Heart right ventricle (tissue), 16 donors: ENCODE results near the gene UNC13B. TPM values are rescaled to one million over a fixed set of nuclear protein-coding genes. Genes with fewer than 3 reads are reported as not detected.

Experiments used
- ATAC-seq, 8 donors: fragments of 200-7000 bp; cut with Tn5 transposase; one replicate each; pipeline ENCODE4 v1.9.1; 2020; ENCODE audit warnings: mild to moderate bottlenecking in 8 of 8, moderate library complexity in 8 of 8, moderate number of reproducible peaks in 1 of 8
- DNase-seq, 2 donors: peaks; one replicate each; pipeline ENCODE4 v3.0.0-alpha.2; 2020
- H3K27ac ChIP-seq, 10 donors: fragments of 200-600 bp; sonication (generic) in 2 of 10; one replicate each; pipeline versions ENCODE4 v1.5.0 to v1.8.0; 2020 to 2022; ENCODE audit warnings: mild to moderate bottlenecking in 3 of 10
- H3K27me3 ChIP-seq, 7 donors: fragments of 200-600 bp; one replicate each; pipeline ENCODE4 v1.8.0; 2021 to 2022; ENCODE audit warnings: mild to moderate bottlenecking in 2 of 7
- H3K36me3 ChIP-seq, 9 donors: fragments of 200-600 bp; sonication (generic) in 1 of 9; one replicate each; pipeline versions ENCODE4 v1.5.0 to v1.8.0; 2020 to 2022; ENCODE audit warnings: mild to moderate bottlenecking in 2 of 9
- H3K4me1 ChIP-seq, 9 donors: fragments of 200-600 bp; sonication (generic) in 1 of 9; one replicate each; pipeline versions ENCODE4 v1.5.0 to v1.8.0; 2020 to 2022; ENCODE audit warnings: mild to moderate bottlenecking in 4 of 9
- H3K4me3 ChIP-seq, 10 donors: fragments of 200-600 bp; sonication (generic) in 2 of 10; one replicate each; pipeline versions ENCODE4 v1.5.0 to v1.8.0; 2020 to 2022; ENCODE audit warnings: mild to moderate bottlenecking in 7 of 10, moderate library complexity in 2 of 10
- H3K9me3 ChIP-seq, 11 donors: fragments of 200-600 bp in 10 of 11; sonication (generic) in 2 of 11; one replicate each; pipeline versions ENCODE4 v1.5.0 to v1.8.0; 2013 to 2022; ENCODE audit warnings: mild to moderate bottlenecking in 2 of 11, control low read depth in 1 of 11, moderate library complexity in 1 of 11
- WGBS, 2 donors: extraction: QIAGEN DNeasy Blood & Tissue Kit; methylation state at CpG; one replicate each; pipeline ENCODE4 v1.1.7; 2013; ENCODE audit warnings: inconsistent platforms in 1 of 2; 5-methylcytosine and 5-hydroxymethylcytosine counted together
- intact Hi-C, 10 donors: fragments of 100-400 bp; cut with DNase I; formaldehyde crosslinking; loops; one replicate each; pipeline versions ENCODE4 v1.11.1 to v1.14.2; 2022
- polyA plus RNA-seq, 2 donors: library from polyadenylated mRNA; stranded (reverse); fragments of 200-250 nt; gene quantifications; one replicate each; pipeline ENCODE4 v1.2.3, GENCODE V29; 2013
- total RNA-seq, 10 donors: library from RNA; stranded (reverse); fragmentation: NEBNext Ultra II Directional in 3 of 10; extraction: Animal tissue kit (Norgen Biotek cat#: 25700) in 3 of 10; gene quantifications; one replicate each; pipeline versions ENCODE4 v1.2.1 to v1.2.4, GENCODE V29; 2021 to 2023
- TF ChIP-seq, protein P1 (sequence below), 9 donors: fragments of 200-600 bp; sonication (generic) in 2 of 9; IDR thresholded peaks; one replicate each; pipeline versions ENCODE4 v1.5.0 to v1.8.0; 2021 to 2022; ENCODE audit warnings: antibody characterized with exemption in 9 of 9, mild to moderate bottlenecking in 5 of 9, moderate library complexity in 1 of 9
- donor health status: Arrhythmogenic right ventricular cardiomyopathy.
- donor health status: ischemic (EF 13 %, LVEDD 7.1; RV severe dilation, severe dysfunction).
- donor health status: healthy with polysubstance abuse.
- donor health status: DM: no; HTN: yes; CAD: no.
- donor health status: DM: no; HTN: no; CAD: no.
- donor health status: ischemic (EF 25% LVEDD 6.9; RV normal size, moderate dysfunction).
- donor health status: ischemic (EF 25% LVEDD 5.7; RV mildly dilated, moderate dysfunction).
- donor health status: healthy.
- donor health status: DM: yes; HTN: yes; CAD: no.
- donor health status: Ischemic cardiomyopathy.
- donor health status: ischemic (EF 35%, LVEDD 5.7; RV mildly dilated, moderate dysfunction).
- donor health status: nonischemic (EF 11% LVEDD 7.7; RV severe dilation, severe dysfunction).
- donor health status: DM: yes; HTN: yes; CAD: no.
- donor health status: PGD.
- donor health status: ischemic (EF 29% LVEDD 5.4; RV normal size, mild dysfunction).
- donor health status: nonischemic (EF 23%, LVEDD 6.1; RV moderate dilation, normal function).

UNC13B gene
- total and polyA plus RNA-seq, 12 donors, result 13.1 to 27.1 (median 18.9) TPM

DNA sequence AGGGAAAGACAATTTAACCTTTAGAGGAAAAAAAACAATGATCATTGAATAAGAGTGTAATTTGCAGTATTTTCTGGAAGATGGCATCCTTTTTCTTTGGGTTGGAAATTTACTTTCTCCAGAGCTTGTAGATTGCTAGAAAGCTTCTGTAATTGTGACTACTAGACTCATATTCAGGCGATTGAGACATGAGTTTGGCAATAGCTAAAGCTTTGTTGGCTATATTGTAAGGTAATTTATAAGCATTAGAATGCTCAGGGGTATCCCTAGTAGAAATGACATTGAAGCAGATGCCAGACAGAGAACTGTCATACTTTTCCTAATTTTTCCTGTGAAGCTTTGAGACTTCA is 115.3 kb downstream of the UNC13B start:
- H3K36me3 ChIP-seq, result no peaks in the 10 kb centered on the region
- DNase-seq (no peak), ATAC-seq (peak in 2 of 8 donors; percentile 5 to 17)
- H3K27ac ChIP-seq, result peak overlapping the region; percentile 1 to 75 (median 46)
- TF ChIP-seq, protein P1, sequence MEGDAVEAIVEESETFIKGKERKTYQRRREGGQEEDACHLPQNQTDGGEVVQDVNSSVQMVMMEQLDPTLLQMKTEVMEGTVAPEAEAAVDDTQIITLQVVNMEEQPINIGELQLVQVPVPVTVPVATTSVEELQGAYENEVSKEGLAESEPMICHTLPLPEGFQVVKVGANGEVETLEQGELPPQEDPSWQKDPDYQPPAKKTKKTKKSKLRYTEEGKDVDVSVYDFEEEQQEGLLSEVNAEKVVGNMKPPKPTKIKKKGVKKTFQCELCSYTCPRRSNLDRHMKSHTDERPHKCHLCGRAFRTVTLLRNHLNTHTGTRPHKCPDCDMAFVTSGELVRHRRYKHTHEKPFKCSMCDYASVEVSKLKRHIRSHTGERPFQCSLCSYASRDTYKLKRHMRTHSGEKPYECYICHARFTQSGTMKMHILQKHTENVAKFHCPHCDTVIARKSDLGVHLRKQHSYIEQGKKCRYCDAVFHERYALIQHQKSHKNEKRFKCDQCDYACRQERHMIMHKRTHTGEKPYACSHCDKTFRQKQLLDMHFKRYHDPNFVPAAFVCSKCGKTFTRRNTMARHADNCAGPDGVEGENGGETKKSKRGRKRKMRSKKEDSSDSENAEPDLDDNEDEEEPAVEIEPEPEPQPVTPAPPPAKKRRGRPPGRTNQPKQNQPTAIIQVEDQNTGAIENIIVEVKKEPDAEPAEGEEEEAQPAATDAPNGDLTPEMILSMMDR (IDR thresholded peaks at IDR 0.05), result no peak
- no peaks in the 10 kb centered on the region for H3K27me3 ChIP-seq
- WGBS, 2 donors, result 64 to 77% methylated on average over 1 of the region's 1 CpG
- no peaks in the 10 kb centered on the region for H3K9me3 ChIP-seq
- H3K4me1 ChIP-seq, result peaks cover 0 to 34% (median 16%) of the 10 kb centered on the region in 9 donors
- H3K4me3 ChIP-seq, result peak overlapping the region in 5 of 10 donors; percentile 34 to 46 (median 38)
- intact Hi-C loops, result no loop called here

- TF ChIP-seq, protein P1 (IDR thresholded peaks at IDR 0.05), result no peak
These were observed 116.0 kb downstream of the UNC13B start for GRCh38 chr9:35277628-35278359.

GRCh38 chr9:35279946-35280345 is 118.1 kb downstream of the UNC13B start:
- DNase-seq (no peak), ATAC-seq (no peak)
- WGBS, 2 donors, result 84 to 86% methylated on average over 2 of the region's 2 CpGs
- Histone ChIP-seq H3K36me3 (no peaks in the 10 kb centered on the region), H3K4me3 (no peak overlapping the region), H3K9me3 (no peaks in the 10 kb centered on the region), H3K27me3 (no peaks in the 10 kb centered on the region), H3K4me1 (peaks cover 0 to 34% (median 16%) of the 10 kb centered on the region in 9 donors), H3K27ac (no peak overlapping the region)
- intact Hi-C loops, result no loop called here
- TF ChIP-seq, protein P1 (IDR thresholded peaks at IDR 0.05), result no peak

More at GRCh38 chr9:35277628-35278359, 116.0 kb downstream of the UNC13B start:
- Histone ChIP-seq H3K27ac (peak overlapping the region in 9 of 10 donors; percentile 1 to 75 (median 47)), H3K4me1 (peaks cover 0 to 34% (median 16%) of the 10 kb centered on the region in 9 donors), H3K36me3 (no peaks in the 10 kb centered on the region), H3K27me3 (no peaks in the 10 kb centered on the region), H3K4me3 (no peak overlapping the region), H3K9me3 (no peaks in the 10 kb centered on the region)
- 66 to 73% methylated on average over 7 of the region's 7 CpGs for WGBS, 2 donors
- ATAC-seq, result peak; percentile 58 to 94 (median 84)
- peak in 1 of 2 donors; percentile 19 for DNase-seq
- intact Hi-C loops, result no loop called here

GRCh38 chr9:35280399-35280798 is 118.6 kb downstream of the UNC13B start:
- H3K4me3 ChIP-seq, result no peak overlapping the region
- peak in 1 of 8 donors; percentile 62 for ATAC-seq
- no peaks in the 10 kb centered on the region for H3K9me3 ChIP-seq
- H3K27ac ChIP-seq, result no peak overlapping the region
- peaks cover 0 to 34% (median 16%) of the 10 kb centered on the region in 9 donors for H3K4me1 ChIP-seq
- TF ChIP-seq, protein P1 (IDR thresholded peaks at IDR 0.05), result no peak
- H3K27me3 ChIP-seq, result no peaks in the 10 kb centered on the region
- WGBS, 2 donors, result 64 to 75% methylated on average over 1 of the region's 1 CpG
- DNase-seq, result no peak
- no peaks in the 10 kb centered on the region for H3K36me3 ChIP-seq
- intact Hi-C loops, result no loop called here
